Nephron (organoid): ENCODE measurements around the gene BRWD1.

Source experiments
- H3K27ac Mint-ChIP-seq, 3 experiments: 2 replicates each; pipeline ENCODE4 v1.8.0; 2020; ENCODE audit warnings: mixed read lengths in 3 of 3, mild to moderate bottlenecking in 2 of 3, moderate library complexity in 1 of 3
- H3K27me3 Mint-ChIP-seq: 2 replicates; pipeline ENCODE4 v1.8.0; 2021; ENCODE audit warnings: low read depth, mild to moderate bottlenecking, moderate library complexity, mixed read lengths
- H3K36me3 Mint-ChIP-seq: 2 replicates; pipeline ENCODE4 v1.8.0; 2020; ENCODE audit warnings: low read depth, mixed read lengths
- H3K4me1 Mint-ChIP-seq: 2 replicates; pipeline ENCODE4 v1.8.0; 2020; ENCODE audit warnings: mixed read lengths
- H3K4me3 Mint-ChIP-seq, 3 experiments: 2 replicates each; pipeline ENCODE4 v1.8.0; 2020; ENCODE audit warnings: mild to moderate bottlenecking in 3 of 3, mixed read lengths in 3 of 3, moderate library complexity in 2 of 3
- H3K9me3 Mint-ChIP-seq: 2 replicates; pipeline ENCODE4 v1.8.0; 2020; ENCODE audit warnings: mixed read lengths
- TF ChIP-seq, protein P1 (sequence below), 3 experiments: fragments of 200-600 bp; sonication (generic); IDR thresholded peaks; one replicate each; pipeline ENCODE4 v1.5.0; 2021; ENCODE audit warnings: antibody characterized with exemption in 3 of 3; ENCODE audit not compliant: unreplicated experiment in 3 of 3

BRWD1 gene

DNA sequence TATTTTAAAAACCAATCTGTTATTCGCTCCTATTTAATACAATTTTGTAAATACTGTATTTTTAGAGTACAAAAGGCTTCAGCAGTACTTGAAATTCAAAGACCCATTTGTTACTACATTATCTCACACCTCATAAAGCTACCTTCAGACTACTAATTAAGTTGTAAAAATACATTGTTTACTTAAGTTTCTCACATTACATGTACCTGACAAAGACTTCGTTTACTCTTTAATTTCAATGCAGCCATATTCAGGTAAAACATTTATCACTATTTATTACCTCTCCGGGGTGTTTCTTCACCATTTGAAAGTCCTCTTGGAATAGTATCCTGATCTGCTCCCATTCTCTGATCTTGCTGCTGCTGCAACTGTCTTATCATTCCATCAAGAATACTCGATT, 55.2 kb downstream of the BRWD1 start:
- no peaks in the 10 kb centered on the region for H3K4me1 Mint-ChIP-seq

DNA sequence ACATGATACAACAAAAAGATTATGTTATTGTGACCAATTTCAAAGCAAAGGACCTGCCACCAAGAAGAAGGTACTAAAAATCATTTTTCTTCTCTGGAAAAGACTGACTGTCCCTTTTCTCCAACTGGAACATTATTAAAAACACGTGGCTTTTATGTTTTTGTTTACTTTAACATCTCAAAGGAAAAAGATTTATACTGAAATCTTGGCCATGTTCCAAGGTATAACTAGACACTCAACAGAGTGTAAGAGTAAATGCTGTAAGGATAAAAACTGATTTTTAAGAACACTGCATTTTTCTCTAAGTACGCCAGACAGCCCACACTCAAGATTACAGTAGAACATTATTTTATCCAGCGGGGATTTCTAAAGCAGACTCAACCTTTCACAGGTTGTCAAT, 62.1 kb downstream of the BRWD1 start:
- H3K27ac Mint-ChIP-seq = peak overlapping the region; percentile 10 to 74 (median 25)
- TF ChIP-seq, protein P1, sequence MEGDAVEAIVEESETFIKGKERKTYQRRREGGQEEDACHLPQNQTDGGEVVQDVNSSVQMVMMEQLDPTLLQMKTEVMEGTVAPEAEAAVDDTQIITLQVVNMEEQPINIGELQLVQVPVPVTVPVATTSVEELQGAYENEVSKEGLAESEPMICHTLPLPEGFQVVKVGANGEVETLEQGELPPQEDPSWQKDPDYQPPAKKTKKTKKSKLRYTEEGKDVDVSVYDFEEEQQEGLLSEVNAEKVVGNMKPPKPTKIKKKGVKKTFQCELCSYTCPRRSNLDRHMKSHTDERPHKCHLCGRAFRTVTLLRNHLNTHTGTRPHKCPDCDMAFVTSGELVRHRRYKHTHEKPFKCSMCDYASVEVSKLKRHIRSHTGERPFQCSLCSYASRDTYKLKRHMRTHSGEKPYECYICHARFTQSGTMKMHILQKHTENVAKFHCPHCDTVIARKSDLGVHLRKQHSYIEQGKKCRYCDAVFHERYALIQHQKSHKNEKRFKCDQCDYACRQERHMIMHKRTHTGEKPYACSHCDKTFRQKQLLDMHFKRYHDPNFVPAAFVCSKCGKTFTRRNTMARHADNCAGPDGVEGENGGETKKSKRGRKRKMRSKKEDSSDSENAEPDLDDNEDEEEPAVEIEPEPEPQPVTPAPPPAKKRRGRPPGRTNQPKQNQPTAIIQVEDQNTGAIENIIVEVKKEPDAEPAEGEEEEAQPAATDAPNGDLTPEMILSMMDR (IDR thresholded peaks at IDR 0.05; ENCODE audit: unreplicated experiment in 3 of 3) = no peak
- H3K9me3 Mint-ChIP-seq = no peaks in the 10 kb centered on the region
- peaks cover 61% of the 10 kb centered on the region for H3K36me3 Mint-ChIP-seq
- H3K4me3 Mint-ChIP-seq = no peak overlapping the region
- H3K27me3 Mint-ChIP-seq = no peaks in the 10 kb centered on the region
- peaks cover 8% of the 10 kb centered on the region for H3K4me1 Mint-ChIP-seq

More for the DNA sequence above, 55.2 kb downstream of the BRWD1 start:
- H3K9me3 Mint-ChIP-seq = no peaks in the 10 kb centered on the region
- TF ChIP-seq, protein P1 (IDR thresholded peaks at IDR 0.05; ENCODE audit: unreplicated experiment in 3 of 3) = no peak
- no peaks in the 10 kb centered on the region for H3K27me3 Mint-ChIP-seq
- no peak overlapping the region for H3K27ac Mint-ChIP-seq
- H3K4me3 Mint-ChIP-seq = no peak overlapping the region
- peaks cover 71% of the 10 kb centered on the region for H3K36me3 Mint-ChIP-seq

DNA sequence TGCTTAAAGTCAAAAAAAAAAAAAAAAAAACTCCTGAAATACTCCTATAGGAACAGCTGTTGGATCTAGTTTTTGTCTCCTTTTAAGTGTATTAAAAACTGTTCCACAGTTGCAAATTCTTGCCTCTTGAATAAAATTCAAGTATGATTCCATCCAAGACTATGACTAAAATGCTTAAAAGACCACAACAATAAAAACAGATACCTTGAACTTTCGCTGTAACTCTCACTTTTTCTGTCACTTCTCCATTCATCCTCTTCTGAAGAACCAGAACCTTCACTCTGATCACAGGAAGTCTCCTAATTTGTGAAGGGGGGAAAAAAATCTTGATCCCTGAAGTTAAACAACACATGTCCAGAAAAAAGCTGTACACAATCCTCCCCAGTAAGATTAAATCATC, 75.2 kb downstream of the BRWD1 start:
- H3K27me3 Mint-ChIP-seq = no peaks in the 10 kb centered on the region

DNA sequence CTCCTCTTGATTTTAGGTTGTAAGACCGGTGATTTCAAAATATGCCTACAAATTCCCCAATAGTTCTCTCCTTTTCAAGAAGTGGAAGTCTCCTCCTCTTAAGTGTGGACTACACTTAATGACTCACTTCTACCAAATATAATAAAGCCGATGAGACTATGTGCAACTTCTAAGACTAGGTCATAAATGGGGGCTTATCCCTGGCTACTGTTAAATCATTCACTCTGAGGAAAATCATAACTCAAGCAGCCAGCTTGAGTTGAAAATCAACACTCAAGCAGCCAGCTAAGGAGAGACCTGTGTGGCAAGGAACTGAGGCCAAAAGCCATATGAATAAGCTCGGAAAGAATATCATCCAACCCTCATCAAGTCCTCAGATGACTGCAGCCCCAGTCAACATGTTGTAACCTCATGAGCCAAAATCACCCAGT, 80.6 kb downstream of the BRWD1 start:
- Mint-ChIP-seq H3K4me3 (no peak overlapping the region), H3K27me3 (no peaks in the 10 kb centered on the region), H3K4me1 (no peaks in the 10 kb centered on the region), H3K36me3 (peaks cover 89% of the 10 kb centered on the region), H3K27ac (no peak overlapping the region), H3K9me3 (no peaks in the 10 kb centered on the region)
- TF ChIP-seq, protein P1 (IDR thresholded peaks at IDR 0.05; ENCODE audit: unreplicated experiment in 3 of 3) = no peak

More for the DNA sequence above, 75.2 kb downstream of the BRWD1 start:
- Mint-ChIP-seq H3K27ac (no peak overlapping the region), H3K9me3 (no peaks in the 10 kb centered on the region), H3K4me1 (no peaks in the 10 kb centered on the region), H3K36me3 (peaks cover 82% of the 10 kb centered on the region), H3K4me3 (no peak overlapping the region)
- TF ChIP-seq, protein P1 (IDR thresholded peaks at IDR 0.05; ENCODE audit: unreplicated experiment in 3 of 3) = no peak

DNA sequence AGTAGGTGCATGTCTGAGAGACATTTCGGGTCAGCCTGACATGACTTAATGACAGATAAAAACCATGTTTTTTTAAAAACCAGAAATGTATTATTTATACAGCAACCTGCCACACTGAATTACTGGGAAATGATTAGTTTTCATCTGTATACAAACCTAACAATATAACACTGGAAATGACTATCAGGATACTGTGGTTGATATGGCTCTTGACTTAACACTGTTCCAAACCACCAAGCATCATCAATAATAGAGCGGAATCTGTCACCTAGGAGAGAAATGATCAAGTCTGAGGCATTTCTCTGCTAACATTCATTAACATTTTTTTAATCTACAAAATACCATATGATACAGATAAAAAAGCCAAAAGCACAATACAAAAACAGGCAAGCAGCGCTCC, 88.5 kb downstream of the BRWD1 start:
- peaks cover 80% of the 10 kb centered on the region for H3K36me3 Mint-ChIP-seq
- H3K4me3 Mint-ChIP-seq = no peak overlapping the region
- H3K9me3 Mint-ChIP-seq = no peaks in the 10 kb centered on the region
- H3K27ac Mint-ChIP-seq = no peak overlapping the region
- no peaks in the 10 kb centered on the region for H3K4me1 Mint-ChIP-seq
- no peaks in the 10 kb centered on the region for H3K27me3 Mint-ChIP-seq
- TF ChIP-seq, protein P1 (IDR thresholded peaks at IDR 0.05; ENCODE audit: unreplicated experiment in 3 of 3) = no peak

DNA sequence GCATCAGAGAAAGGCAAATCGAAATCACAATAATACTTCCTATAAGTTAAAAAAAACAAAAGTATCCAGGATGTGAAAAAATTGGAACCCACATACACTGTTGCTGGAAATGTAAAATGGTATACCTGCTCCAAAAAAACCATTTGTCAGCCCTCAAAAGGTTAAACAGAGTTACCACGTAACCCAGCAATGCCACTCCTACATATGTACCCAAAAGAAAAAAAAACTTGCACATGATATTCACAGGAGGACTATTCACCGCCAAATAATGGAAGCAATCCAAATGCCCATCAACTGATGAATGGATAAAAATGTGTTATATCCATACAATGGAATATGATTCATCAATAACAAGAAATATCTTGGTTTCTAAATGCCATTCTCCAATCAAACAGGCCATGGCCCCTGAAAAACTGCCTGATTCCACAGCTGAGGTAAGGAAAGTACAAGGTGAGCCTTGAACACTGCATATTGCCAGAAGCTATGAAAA, 91.4 kb downstream of the BRWD1 start:
- TF ChIP-seq, protein P1 (IDR thresholded peaks at IDR 0.05; ENCODE audit: unreplicated experiment in 3 of 3) = no peak
- H3K27ac Mint-ChIP-seq = no peak overlapping the region
- H3K36me3 Mint-ChIP-seq = peaks cover 75% of the 10 kb centered on the region
- no peak overlapping the region for H3K4me3 Mint-ChIP-seq
- peaks cover 6% of the 10 kb centered on the region for H3K4me1 Mint-ChIP-seq
- no peaks in the 10 kb centered on the region for H3K9me3 Mint-ChIP-seq
- H3K27me3 Mint-ChIP-seq = no peaks in the 10 kb centered on the region
